Duodenal mucosa (tissue), 2 donors: Measurements from ENCODE around the gene MGAM2.

Experiments used
- H3K27ac ChIP-seq: one replicate; pipeline ENCODE4 v1.7.0; 2013; ENCODE audit warnings: low read depth, low read length
- H3K27me3 ChIP-seq, 2 donors: one replicate each; pipeline ENCODE4 v1.7.0; 2013; ENCODE audit warnings: low read length in 2 of 2, control low read depth in 1 of 2; ENCODE audit not compliant: insufficient read depth in 2 of 2, control insufficient read depth in 1 of 2
- H3K36me3 ChIP-seq, 2 donors: one replicate each; pipeline ENCODE4 v1.7.0; 2013; ENCODE audit warnings: low read length in 2 of 2, control low read depth in 1 of 2; ENCODE audit not compliant: insufficient read depth in 2 of 2, control insufficient read depth in 1 of 2
- H3K4me1 ChIP-seq, 2 donors: one replicate each; pipeline ENCODE4 v1.7.0; 2013; ENCODE audit warnings: low read length in 2 of 2, control low read depth in 1 of 2; ENCODE audit not compliant: insufficient read depth in 2 of 2, control insufficient read depth in 1 of 2
- H3K4me3 ChIP-seq, 2 donors: one replicate each; pipeline ENCODE4 v1.7.0; 2013; ENCODE audit warnings: low read length in 2 of 2, low read depth in 1 of 2
- H3K9ac ChIP-seq, 2 donors: one replicate each; pipeline ENCODE4 v1.7.0; 2013; ENCODE audit warnings: low read length in 2 of 2, low read depth in 1 of 2
- H3K9me3 ChIP-seq, 2 donors: one replicate each; pipeline ENCODE4 v1.7.0; 2013; ENCODE audit warnings: low read length in 2 of 2, control low read depth in 1 of 2; ENCODE audit not compliant: control insufficient read depth in 1 of 2

Gene MGAM2

GRCh38 chr7:142168746-142169145 is 57.2 kb downstream of the MGAM2 start:
- Histone ChIP-seq H3K4me1 (no peaks in the 10 kb centered on the region), H3K27me3 (no peaks in the 10 kb centered on the region), H3K9me3 (no peaks in the 10 kb centered on the region), H3K36me3 (peaks cover 43 to 82% of the 10 kb centered on the region in 2 donors), H3K9ac (no peak overlapping the region), H3K4me3 (no peak overlapping the region), H3K27ac (no peak overlapping the region)

GRCh38 chr7:142172932-142173331 is 61.4 kb downstream of the MGAM2 start:
- Histone ChIP-seq H3K4me1 (no peaks in the 10 kb centered on the region), H3K9ac (no peak overlapping the region), H3K4me3 (no peak overlapping the region), H3K9me3 (no peaks in the 10 kb centered on the region), H3K36me3 (peaks cover 32 to 62% of the 10 kb centered on the region in 2 donors), H3K27me3 (no peaks in the 10 kb centered on the region), H3K27ac (no peak overlapping the region)

GRCh38 chr7:142174441-142174840 is 62.9 kb downstream of the MGAM2 start:
- H3K27ac ChIP-seq = no peak overlapping the region
- H3K27me3 ChIP-seq = no peaks in the 10 kb centered on the region
- no peaks in the 10 kb centered on the region for H3K9me3 ChIP-seq
- no peaks in the 10 kb centered on the region for H3K4me1 ChIP-seq
- H3K9ac ChIP-seq = no peak overlapping the region
- H3K4me3 ChIP-seq = no peak overlapping the region
- H3K36me3 ChIP-seq = peaks cover 32 to 56% of the 10 kb centered on the region in 2 donors

GRCh38 chr7:142175594-142175993 is 64.1 kb downstream of the MGAM2 start:
- H3K9ac ChIP-seq = no peak overlapping the region
- H3K9me3 ChIP-seq = no peaks in the 10 kb centered on the region
- no peak overlapping the region for H3K4me3 ChIP-seq
- H3K4me1 ChIP-seq = no peaks in the 10 kb centered on the region
- H3K36me3 ChIP-seq = peaks cover 29 to 51% of the 10 kb centered on the region in 2 donors
- H3K27me3 ChIP-seq = no peaks in the 10 kb centered on the region
- H3K27ac ChIP-seq = no peak overlapping the region

- no peak overlapping the region for H3K27ac ChIP-seq
- H3K27me3 ChIP-seq = no peaks in the 10 kb centered on the region
- H3K4me3 ChIP-seq = no peak overlapping the region
- no peak overlapping the region for H3K9ac ChIP-seq
- no peaks in the 10 kb centered on the region for H3K9me3 ChIP-seq
- H3K36me3 ChIP-seq = peaks cover 29 to 54% of the 10 kb centered on the region in 2 donors
- H3K4me1 ChIP-seq = no peaks in the 10 kb centered on the region
Measured at GRCh38 chr7:142176901-142177300, 65.4 kb downstream of the MGAM2 start.

GRCh38 chr7:142177869-142178268 is 66.4 kb downstream of the MGAM2 start:
- H3K4me1 ChIP-seq = no peaks in the 10 kb centered on the region
- H3K27me3 ChIP-seq = no peaks in the 10 kb centered on the region
- H3K27ac ChIP-seq = no peak overlapping the region
- no peaks in the 10 kb centered on the region for H3K9me3 ChIP-seq
- H3K9ac ChIP-seq = no peak overlapping the region
- H3K4me3 ChIP-seq = no peak overlapping the region
- H3K36me3 ChIP-seq = peaks cover 23 to 51% of the 10 kb centered on the region in 2 donors

- H3K4me3 ChIP-seq = no peak overlapping the region
- H3K36me3 ChIP-seq = peaks cover 22 to 52% of the 10 kb centered on the region in 2 donors
- no peaks in the 10 kb centered on the region for H3K27me3 ChIP-seq
- no peak overlapping the region for H3K27ac ChIP-seq
- H3K9ac ChIP-seq = no peak overlapping the region
- no peaks in the 10 kb centered on the region for H3K4me1 ChIP-seq
- H3K9me3 ChIP-seq = no peaks in the 10 kb centered on the region
Measured at GRCh38 chr7:142180426-142180825, 68.9 kb downstream of the MGAM2 start.

- H3K9me3 ChIP-seq = no peaks in the 10 kb centered on the region
- H3K4me1 ChIP-seq = no peaks in the 10 kb centered on the region
- peaks cover 27 to 54% of the 10 kb centered on the region in 2 donors for H3K36me3 ChIP-seq
- no peak overlapping the region for H3K4me3 ChIP-seq
- no peaks in the 10 kb centered on the region for H3K27me3 ChIP-seq
- H3K9ac ChIP-seq = no peak overlapping the region
- no peak overlapping the region for H3K27ac ChIP-seq
Measured at GRCh38 chr7:142181211-142181610, 69.7 kb downstream of the MGAM2 start.

GRCh38 chr7:142181966-142182365 is 70.4 kb downstream of the MGAM2 start:
- Histone ChIP-seq H3K27me3 (no peaks in the 10 kb centered on the region), H3K27ac (no peak overlapping the region), H3K4me3 (no peak overlapping the region), H3K9ac (no peak overlapping the region), H3K36me3 (peaks cover 32 to 57% of the 10 kb centered on the region in 2 donors), H3K9me3 (no peaks in the 10 kb centered on the region), H3K4me1 (no peaks in the 10 kb centered on the region)

GRCh38 chr7:142185069-142185468 is 73.6 kb downstream of the MGAM2 start:
- Histone ChIP-seq H3K4me1 (no peaks in the 10 kb centered on the region), H3K4me3 (no peak overlapping the region), H3K36me3 (peaks cover 35 to 66% of the 10 kb centered on the region in 2 donors), H3K9me3 (no peaks in the 10 kb centered on the region), H3K27me3 (no peaks in the 10 kb centered on the region), H3K9ac (no peak overlapping the region), H3K27ac (no peak overlapping the region)

- Histone ChIP-seq H3K9me3 (no peaks in the 10 kb centered on the region), H3K4me3 (no peak overlapping the region), H3K4me1 (no peaks in the 10 kb centered on the region), H3K27ac (no peak overlapping the region), H3K36me3 (peaks cover 35 to 69% of the 10 kb centered on the region in 2 donors), H3K27me3 (no peaks in the 10 kb centered on the region), H3K9ac (no peak overlapping the region)
Measured at GRCh38 chr7:142185801-142186200, 74.3 kb downstream of the MGAM2 start.
